HG03354 (cell line): ENCODE measurements around the gene DDX25.

ENCODE experiments used
- ATAC-seq: cut with Tn5 transposase; IDR thresholded peaks from one replicate; pipeline ENCODE4 v1.9.1; 2021; ENCODE audit warnings: mild to moderate bottlenecking; ENCODE audit not compliant: unreplicated experiment, poor library complexity, severe bottlenecking

DDX25 gene

GRCh38 chr11:125967515-125967914, 63.2 kb downstream of the DDX25 start:
- no peak for ATAC-seq

- ATAC-seq, result no peak
Measured at GRCh38 chr11:125968354-125968753, 64.0 kb downstream of the DDX25 start.

GRCh38 chr11:125971618-125972017, 67.3 kb downstream of the DDX25 start:
- no peak for ATAC-seq

- ATAC-seq, result no peak
Measured at GRCh38 chr11:125974284-125974683, 70.0 kb downstream of the DDX25 start.

GRCh38 chr11:125975634-125976033, 71.3 kb downstream of the DDX25 start:
- no peak for ATAC-seq

GRCh38 chr11:125976156-125976555, 71.8 kb downstream of the DDX25 start:
- no peak for ATAC-seq

- ATAC-seq, result no peak
Measured at GRCh38 chr11:125977333-125977732, 73.0 kb downstream of the DDX25 start.

- ATAC-seq, result no peak
Measured at GRCh38 chr11:125978181-125978716, 73.9 kb downstream of the DDX25 start.
